OCI-LY7 (cell line): ENCODE results near the gene POMC. TPM values are rescaled to one million over a fixed set of nuclear protein-coding genes. Genes with fewer than 3 reads are reported as not detected.

Experiments used
- BruUV-seq: library from RNA; stranded (reverse); fragments of 400-500 nt; replicated peaks from 2 replicates; lab custom pipeline; 2021; lab: Mats Ljungman, UMichigan
- CTCF ChIA-PET: fragments of 300-600 bp; sonication (Branson Sonifier 250); formaldehyde crosslinking; loops from one replicate; lab custom pipeline; 2022; ENCODE audit warnings: antibody characterized with exemption; ENCODE audit not compliant: unreplicated experiment; lab: Charles Lee
- POLR2A ChIA-PET: fragments of 300-600 bp; sonication (Branson Sonifier 250); formaldehyde crosslinking; loops from one replicate; lab custom pipeline; 2022; ENCODE audit warnings: antibody characterized with exemption; lab: Charles Lee
- DNase-seq: peaks from one replicate; pipeline ENCODE4 v3.0.0-alpha.2; 2015; ENCODE audit warnings: low spot score
- H2AFZ ChIP-seq: fragments of 200-600 bp; sonication (generic), shearing (Covaris generic); 2 replicates; pipeline ENCODE4 v1.6.1; 2014; ENCODE audit warnings: mild to moderate bottlenecking, antibody characterized with exemption, low read length, moderate library complexity
- H3K27ac ChIP-seq: fragments of 200-600 bp; sonication (generic); 2 replicates; pipeline ENCODE4 v1.5.1; 2014; ENCODE audit warnings: mixed run types, low read depth, mild to moderate bottlenecking, moderate library complexity, low read length, inconsistent platforms; ENCODE audit not compliant: poor library complexity, severe bottlenecking
- H3K36me3 ChIP-seq: fragments of 200-600 bp; sonication (generic); 2 replicates; pipeline ENCODE4 v1.6.1; 2014; ENCODE audit warnings: mild to moderate bottlenecking, antibody characterized with exemption, low read length, moderate library complexity, mixed read lengths; ENCODE audit not compliant: insufficient read depth
- H3K4me1 ChIP-seq: fragments of 200-600 bp; sonication (generic); 2 replicates; pipeline ENCODE4 v1.5.1; 2014; ENCODE audit warnings: mild to moderate bottlenecking, low read length; ENCODE audit not compliant: insufficient read depth, poor library complexity, severe bottlenecking
- H3K4me2 ChIP-seq: fragments of 200-600 bp; sonication (generic); 2 replicates; pipeline ENCODE4 v1.6.1; 2014; ENCODE audit warnings: mild to moderate bottlenecking, low read length
- H3K4me3 ChIP-seq: fragments of 200-600 bp; sonication (generic); 2 replicates; pipeline ENCODE4 v1.5.1; 2014; ENCODE audit warnings: mild to moderate bottlenecking, low read depth, low read length; ENCODE audit not compliant: poor library complexity, severe bottlenecking
- H3K79me2 ChIP-seq: fragments of 200-600 bp; sonication (generic); 2 replicates; pipeline ENCODE4 v1.6.1; 2016; ENCODE audit warnings: low read depth, mild to moderate bottlenecking, low read length, moderate library complexity, mixed read lengths; ENCODE audit not compliant: insufficient read depth
- H3K9me2 ChIP-seq: fragments of 200-600 bp; sonication (generic); 2 replicates; pipeline ENCODE4 v1.6.1; 2016; ENCODE audit warnings: mild to moderate bottlenecking, low read length, mixed read lengths; ENCODE audit not compliant: insufficient read depth
- H3K9me3 ChIP-seq: fragments of 200-600 bp; sonication (generic); 2 replicates; pipeline ENCODE4 v1.6.1; 2014; ENCODE audit warnings: mild to moderate bottlenecking, mixed run types, low read length, mixed read lengths
- H4K20me1 ChIP-seq: fragments of 200-600 bp; sonication (generic); 2 replicates; pipeline ENCODE4 v1.6.1; 2014; ENCODE audit warnings: mild to moderate bottlenecking, antibody characterized with exemption, low read length, moderate library complexity, mixed read lengths; ENCODE audit not compliant: insufficient read depth
- EZH2phosphoT487 ChIP-seq: fragments of 200-600 bp; sonication (generic); IDR thresholded peaks from 2 replicates; pipeline ENCODE4 v1.6.1; 2018; ENCODE audit warnings: low read depth, borderline replicate concordance, mild to moderate bottlenecking, mixed run types, antibody characterized with exemption, low read length, moderate library complexity, mixed read lengths
- intact Hi-C: fragments of 100-400 bp; cut with micrococcal nuclease; formaldehyde crosslinking; loops from one replicate; pipeline ENCODE4 v1.10.0; 2022; ENCODE audit not compliant: unreplicated experiment
- total RNA-seq, 2 experiments: library from RNA; depleted of rRNA in 1 of 2; stranded (reverse); fragments of >200 nt in 1 of 2; shearing (Covaris generic) in 1 of 2; gene quantifications; 2 replicates each; pipeline ENCODE4 v1.2.3, GENCODE V29; 2014 to 2022
- TF ChIP-seq, protein P1 (sequence below): fragments of 200-600 bp; sonication (generic); conservative IDR thresholded peaks from 2 replicates; pipeline ENCODE4 v1.5.1; 2014; ENCODE audit warnings: mild to moderate bottlenecking, antibody characterized with exemption, low read length, moderate library complexity, mixed read lengths

The POMC gene
- total RNA-seq, 2 experiments from 2014 or later = not detected

DNA sequence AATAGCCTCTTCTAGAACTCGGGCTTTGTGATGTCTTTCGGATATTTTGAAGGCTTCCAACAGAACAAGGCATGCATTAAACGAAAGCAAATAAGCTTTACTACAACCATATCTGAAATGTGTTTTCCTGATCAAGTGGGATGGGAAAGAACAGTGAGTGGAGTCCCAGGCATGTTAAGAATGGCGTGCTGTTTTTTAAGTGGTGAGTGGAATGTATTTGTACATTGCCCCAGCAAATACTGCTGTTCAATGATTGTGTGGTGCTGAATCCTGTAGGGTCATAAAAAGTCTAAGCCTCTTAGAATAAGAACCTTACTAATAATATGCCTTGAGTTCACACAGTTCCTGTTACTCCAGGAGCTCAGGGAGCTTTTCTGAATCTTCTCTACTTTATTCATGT lies 52.5 kb downstream of the POMC start:
- Histone ChIP-seq H3K4me2 (no peak overlapping the region), H3K4me3 (no peak overlapping the region), H3K36me3 (no peaks in the 10 kb centered on the region), H2AFZ (no peak overlapping the region), H3K4me1 (no peaks in the 10 kb centered on the region), H4K20me1 (no peaks in the 10 kb centered on the region), H3K9me2 (no peaks in the 10 kb centered on the region), H3K27ac (no peak overlapping the region), H3K9me3 (no peaks in the 10 kb centered on the region), H3K79me2 (no peaks in the 10 kb centered on the region)
- TF ChIP-seq, protein P1, sequence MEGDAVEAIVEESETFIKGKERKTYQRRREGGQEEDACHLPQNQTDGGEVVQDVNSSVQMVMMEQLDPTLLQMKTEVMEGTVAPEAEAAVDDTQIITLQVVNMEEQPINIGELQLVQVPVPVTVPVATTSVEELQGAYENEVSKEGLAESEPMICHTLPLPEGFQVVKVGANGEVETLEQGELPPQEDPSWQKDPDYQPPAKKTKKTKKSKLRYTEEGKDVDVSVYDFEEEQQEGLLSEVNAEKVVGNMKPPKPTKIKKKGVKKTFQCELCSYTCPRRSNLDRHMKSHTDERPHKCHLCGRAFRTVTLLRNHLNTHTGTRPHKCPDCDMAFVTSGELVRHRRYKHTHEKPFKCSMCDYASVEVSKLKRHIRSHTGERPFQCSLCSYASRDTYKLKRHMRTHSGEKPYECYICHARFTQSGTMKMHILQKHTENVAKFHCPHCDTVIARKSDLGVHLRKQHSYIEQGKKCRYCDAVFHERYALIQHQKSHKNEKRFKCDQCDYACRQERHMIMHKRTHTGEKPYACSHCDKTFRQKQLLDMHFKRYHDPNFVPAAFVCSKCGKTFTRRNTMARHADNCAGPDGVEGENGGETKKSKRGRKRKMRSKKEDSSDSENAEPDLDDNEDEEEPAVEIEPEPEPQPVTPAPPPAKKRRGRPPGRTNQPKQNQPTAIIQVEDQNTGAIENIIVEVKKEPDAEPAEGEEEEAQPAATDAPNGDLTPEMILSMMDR = no peak
- no peak for TF ChIP-seq EZH2phosphoT487
- BruUV-seq = no TSS peak
- DNase-seq = no peak
- ChIA-PET CTCF (no interaction called here), POLR2A (interaction anchor here (0.5 kb wide), 1 partner anchor 55 kb away, joined by 3 read pairs; no protein-coding TSS in a partner anchor)
- intact Hi-C loops = no loop called here

DNA sequence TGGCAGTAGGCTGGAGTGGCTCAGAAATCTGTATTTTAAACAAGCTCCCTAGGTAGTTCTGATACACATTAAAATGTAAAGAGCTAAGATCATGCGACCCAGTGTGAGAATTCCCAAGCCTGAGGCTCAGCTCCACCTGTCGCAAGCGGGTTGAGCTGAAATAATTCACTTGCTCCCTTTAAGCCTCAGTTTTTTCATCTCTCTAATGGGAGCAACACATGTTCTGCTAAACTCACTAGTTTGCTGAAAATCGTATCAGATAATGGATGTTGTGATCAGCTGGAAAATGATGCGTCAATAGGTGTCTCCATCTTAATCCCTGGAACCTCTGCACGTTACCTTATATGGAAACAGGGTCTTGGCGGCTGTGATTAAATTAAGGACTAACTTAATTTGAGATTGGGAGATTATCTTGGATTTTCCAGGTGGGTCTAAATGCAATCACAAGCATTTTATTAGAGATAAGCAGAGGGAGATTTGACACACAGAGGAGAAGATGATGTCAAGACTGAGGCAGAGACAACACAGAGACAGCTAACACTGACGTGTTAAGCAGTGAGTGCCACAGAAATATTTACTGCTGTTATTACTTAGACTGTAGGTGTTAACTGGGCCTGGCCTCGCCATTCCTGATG lies 53.0 kb downstream of the POMC start:
- intact Hi-C loops = no loop called here
- no peaks in the 10 kb centered on the region for H4K20me1 ChIP-seq
- no peaks in the 10 kb centered on the region for H3K4me1 ChIP-seq
- no peaks in the 10 kb centered on the region for H3K36me3 ChIP-seq
- no peak for DNase-seq
- no peak for TF ChIP-seq EZH2phosphoT487
- TF ChIP-seq, protein P1 = no peak
- H2AFZ ChIP-seq = no peak overlapping the region
- no peak overlapping the region for H3K4me3 ChIP-seq
- H3K9me2 ChIP-seq = no peaks in the 10 kb centered on the region
- no peaks in the 10 kb centered on the region for H3K79me2 ChIP-seq
- ChIA-PET CTCF (no interaction called here), POLR2A (no interaction called here)
- BruUV-seq = no TSS peak
- H3K27ac ChIP-seq = no peak overlapping the region
- H3K9me3 ChIP-seq = no peaks in the 10 kb centered on the region
- no peak overlapping the region for H3K4me2 ChIP-seq

DNA sequence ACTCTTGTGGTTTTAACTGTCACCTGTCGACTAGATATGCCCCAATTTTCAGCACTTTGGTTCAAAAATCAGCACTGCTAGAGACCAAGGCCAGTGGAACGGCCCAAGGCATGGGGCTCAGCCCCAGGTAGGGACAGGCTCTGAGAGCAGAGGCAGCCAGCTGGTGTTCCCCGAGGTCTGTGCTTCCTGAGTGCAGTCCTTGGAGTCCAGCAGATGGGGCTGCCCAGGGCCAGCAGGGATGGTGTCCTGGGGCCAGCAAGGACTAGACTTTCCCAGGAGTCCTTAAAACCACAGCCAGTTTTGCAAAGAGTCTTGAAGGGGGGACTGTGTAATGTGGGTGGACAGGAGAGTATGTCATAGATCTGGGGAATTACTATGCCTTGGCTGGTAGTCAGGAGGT lies 56.3 kb downstream of the POMC start:
- no peak for TF ChIP-seq EZH2phosphoT487
- TF ChIP-seq, protein P1 = no peak
- Histone ChIP-seq H3K4me2 (no peak overlapping the region), H3K9me3 (no peaks in the 10 kb centered on the region), H3K27ac (no peak overlapping the region), H3K79me2 (no peaks in the 10 kb centered on the region), H3K4me3 (no peak overlapping the region), H2AFZ (no peak overlapping the region), H3K9me2 (no peaks in the 10 kb centered on the region), H3K36me3 (no peaks in the 10 kb centered on the region), H4K20me1 (no peaks in the 10 kb centered on the region), H3K4me1 (no peaks in the 10 kb centered on the region)
- no TSS peak for BruUV-seq
- no peak for DNase-seq
- intact Hi-C loops = no loop called here
- POLR2A ChIA-PET = no interaction called here
- CTCF ChIA-PET = no interaction called here
